ENCODE measurements around the gene DDIAS. TPM values are rescaled to one million over a fixed set of nuclear protein-coding genes. Genes with fewer than 3 reads are reported as not detected.

DDIAS gene
- polyA plus RNA-seq, 1 donor from 2014 or later = 0.26 TPM

DNA sequence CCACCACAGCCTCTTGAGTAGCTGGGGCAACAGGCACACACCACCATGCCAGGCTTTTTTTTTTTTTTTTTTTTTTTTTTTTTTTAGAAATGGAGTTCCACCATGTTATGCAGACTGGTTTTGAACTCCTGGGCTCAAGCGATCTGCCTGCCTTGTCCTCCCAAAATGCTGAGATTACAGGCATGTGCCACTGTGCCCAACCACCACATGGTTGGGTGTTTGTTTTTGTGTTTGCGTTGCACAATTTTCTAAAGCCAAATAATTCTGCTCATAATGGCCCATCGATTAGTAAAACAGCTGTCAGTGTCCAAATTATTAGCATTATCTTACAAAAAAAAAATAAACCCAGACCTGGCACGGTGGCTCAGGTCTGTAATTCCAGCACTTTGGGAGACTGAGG, 65.8 kb downstream of the DDIAS start:
- H3K4me2 ChIP-seq (ENCODE audit: low read length) = no peak overlapping the region
- H3F3A ChIP-seq (ENCODE audit: insufficient read depth, low read length, poor library complexity, severe bottlenecking) = no peaks in the 10 kb centered on the region
- TF ChIP-seq, protein P1, sequence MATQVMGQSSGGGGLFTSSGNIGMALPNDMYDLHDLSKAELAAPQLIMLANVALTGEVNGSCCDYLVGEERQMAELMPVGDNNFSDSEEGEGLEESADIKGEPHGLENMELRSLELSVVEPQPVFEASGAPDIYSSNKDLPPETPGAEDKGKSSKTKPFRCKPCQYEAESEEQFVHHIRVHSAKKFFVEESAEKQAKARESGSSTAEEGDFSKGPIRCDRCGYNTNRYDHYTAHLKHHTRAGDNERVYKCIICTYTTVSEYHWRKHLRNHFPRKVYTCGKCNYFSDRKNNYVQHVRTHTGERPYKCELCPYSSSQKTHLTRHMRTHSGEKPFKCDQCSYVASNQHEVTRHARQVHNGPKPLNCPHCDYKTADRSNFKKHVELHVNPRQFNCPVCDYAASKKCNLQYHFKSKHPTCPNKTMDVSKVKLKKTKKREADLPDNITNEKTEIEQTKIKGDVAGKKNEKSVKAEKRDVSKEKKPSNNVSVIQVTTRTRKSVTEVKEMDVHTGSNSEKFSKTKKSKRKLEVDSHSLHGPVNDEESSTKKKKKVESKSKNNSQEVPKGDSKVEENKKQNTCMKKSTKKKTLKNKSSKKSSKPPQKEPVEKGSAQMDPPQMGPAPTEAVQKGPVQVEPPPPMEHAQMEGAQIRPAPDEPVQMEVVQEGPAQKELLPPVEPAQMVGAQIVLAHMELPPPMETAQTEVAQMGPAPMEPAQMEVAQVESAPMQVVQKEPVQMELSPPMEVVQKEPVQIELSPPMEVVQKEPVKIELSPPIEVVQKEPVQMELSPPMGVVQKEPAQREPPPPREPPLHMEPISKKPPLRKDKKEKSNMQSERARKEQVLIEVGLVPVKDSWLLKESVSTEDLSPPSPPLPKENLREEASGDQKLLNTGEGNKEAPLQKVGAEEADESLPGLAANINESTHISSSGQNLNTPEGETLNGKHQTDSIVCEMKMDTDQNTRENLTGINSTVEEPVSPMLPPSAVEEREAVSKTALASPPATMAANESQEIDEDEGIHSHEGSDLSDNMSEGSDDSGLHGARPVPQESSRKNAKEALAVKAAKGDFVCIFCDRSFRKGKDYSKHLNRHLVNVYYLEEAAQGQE (IDR thresholded peaks at IDR 0.05; ENCODE audit: borderline replicate concordance) = no peak
- TF ChIP-seq, protein P2, sequence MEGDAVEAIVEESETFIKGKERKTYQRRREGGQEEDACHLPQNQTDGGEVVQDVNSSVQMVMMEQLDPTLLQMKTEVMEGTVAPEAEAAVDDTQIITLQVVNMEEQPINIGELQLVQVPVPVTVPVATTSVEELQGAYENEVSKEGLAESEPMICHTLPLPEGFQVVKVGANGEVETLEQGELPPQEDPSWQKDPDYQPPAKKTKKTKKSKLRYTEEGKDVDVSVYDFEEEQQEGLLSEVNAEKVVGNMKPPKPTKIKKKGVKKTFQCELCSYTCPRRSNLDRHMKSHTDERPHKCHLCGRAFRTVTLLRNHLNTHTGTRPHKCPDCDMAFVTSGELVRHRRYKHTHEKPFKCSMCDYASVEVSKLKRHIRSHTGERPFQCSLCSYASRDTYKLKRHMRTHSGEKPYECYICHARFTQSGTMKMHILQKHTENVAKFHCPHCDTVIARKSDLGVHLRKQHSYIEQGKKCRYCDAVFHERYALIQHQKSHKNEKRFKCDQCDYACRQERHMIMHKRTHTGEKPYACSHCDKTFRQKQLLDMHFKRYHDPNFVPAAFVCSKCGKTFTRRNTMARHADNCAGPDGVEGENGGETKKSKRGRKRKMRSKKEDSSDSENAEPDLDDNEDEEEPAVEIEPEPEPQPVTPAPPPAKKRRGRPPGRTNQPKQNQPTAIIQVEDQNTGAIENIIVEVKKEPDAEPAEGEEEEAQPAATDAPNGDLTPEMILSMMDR (IDR thresholded peaks at IDR 0.05; ENCODE audit: poor library complexity, severe bottlenecking) = no peak
- TF ChIP-seq TAF1 (IDR thresholded peaks at IDR 0.05; ENCODE audit: low read depth) (no peak), MXI1 (conservative IDR thresholded peaks at IDR 0.05; ENCODE audit: poor library complexity, severe bottlenecking) (no peak), POLR2AphosphoS5 (IDR thresholded peaks at IDR 0.05) (no peak), EP300 (conservative IDR thresholded peaks at IDR 0.05; ENCODE audit: poor library complexity, severe bottlenecking) (no peak), EZH2 (IDR thresholded peaks at IDR 0.05; ENCODE audit: borderline replicate concordance, insufficient read depth, low read length, poor library complexity, severe bottlenecking) (no peak), RAD21 (conservative IDR thresholded peaks at IDR 0.05) (no peak), SMC3 (conservative IDR thresholded peaks at IDR 0.05; ENCODE audit: poor library complexity) (no peak)
- no peak overlapping the region for H3K4me3 ChIP-seq (ENCODE audit: low read length)
- H3K27ac ChIP-seq (ENCODE audit: low read length) = no peak overlapping the region
- no peak overlapping the region for H2AFZ ChIP-seq (ENCODE audit: low read depth, low read length)
- H3K9me2 ChIP-seq (ENCODE audit: insufficient read depth, low read length) = no peaks in the 10 kb centered on the region
- H3K9me3 ChIP-seq (ENCODE audit: low read length) = no peaks in the 10 kb centered on the region
- H3K36me3 ChIP-seq (ENCODE audit: insufficient read depth, low read length) = no peaks in the 10 kb centered on the region
- H3K79me2 ChIP-seq (replicated peaks; ENCODE audit: insufficient read depth, low read length) = no peaks in the 10 kb centered on the region
- H3K27me3 ChIP-seq (ENCODE audit: insufficient read depth, low read depth, low read length) = no peaks in the 10 kb centered on the region
- no peaks in the 10 kb centered on the region for H4K20me1 ChIP-seq (ENCODE audit: insufficient read depth)
- H3K9ac ChIP-seq (ENCODE audit: low read length) = no peak overlapping the region

DNA sequence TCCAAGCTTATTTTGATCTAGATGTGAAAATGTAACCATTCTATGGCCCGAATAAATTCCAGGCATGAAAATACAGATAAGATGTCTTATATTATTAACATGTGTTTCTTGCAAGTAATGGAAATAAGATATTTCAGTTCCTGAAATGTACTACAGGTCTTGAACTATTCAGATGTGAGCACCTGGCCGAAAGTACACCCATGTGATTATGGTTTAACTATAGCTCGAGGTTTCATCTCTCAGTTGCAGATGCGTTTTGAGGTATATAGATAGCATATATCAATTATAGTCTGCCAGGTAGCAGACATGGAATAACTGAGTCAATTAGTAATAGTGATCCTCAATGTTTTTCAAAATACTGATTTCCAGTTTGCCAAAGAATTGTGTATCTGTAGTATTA, 68.3 kb downstream of the DDIAS start:
- Histone ChIP-seq H3K9ac (ENCODE audit: low read length) (no peak overlapping the region), H3K27ac (ENCODE audit: low read length) (no peak overlapping the region), H2AFZ (ENCODE audit: low read depth, low read length) (no peak overlapping the region)

More for the DNA sequence above, 68.3 kb downstream of the DDIAS start:
- Histone ChIP-seq H3K79me2 (replicated peaks; ENCODE audit: insufficient read depth, low read length) (no peaks in the 10 kb centered on the region), H4K20me1 (ENCODE audit: insufficient read depth) (no peaks in the 10 kb centered on the region), H3K27me3 (ENCODE audit: insufficient read depth, low read depth, low read length) (no peaks in the 10 kb centered on the region), H3K4me3 (ENCODE audit: low read length) (no peak overlapping the region), H3K9me3 (ENCODE audit: low read length) (no peaks in the 10 kb centered on the region), H3K4me2 (ENCODE audit: low read length) (no peak overlapping the region), H3K9me2 (ENCODE audit: insufficient read depth, low read length) (no peaks in the 10 kb centered on the region), H3K36me3 (ENCODE audit: insufficient read depth, low read length) (no peaks in the 10 kb centered on the region), H3F3A (ENCODE audit: insufficient read depth, low read length, poor library complexity, severe bottlenecking) (no peaks in the 10 kb centered on the region)
- TF ChIP-seq TAF1 (IDR thresholded peaks at IDR 0.05; ENCODE audit: low read depth) = no peak
- TF ChIP-seq, protein P1 (IDR thresholded peaks at IDR 0.05; ENCODE audit: borderline replicate concordance) = no peak
- TF ChIP-seq RAD21 (conservative IDR thresholded peaks at IDR 0.05) = no peak
- TF ChIP-seq, protein P2 (IDR thresholded peaks at IDR 0.05; ENCODE audit: poor library complexity, severe bottlenecking) = no peak
- no peak for TF ChIP-seq MXI1 (conservative IDR thresholded peaks at IDR 0.05; ENCODE audit: poor library complexity, severe bottlenecking)

Measured in neural cell (in vitro differentiated cells).